IMR-90 (cell line): Measurements from ENCODE around the gene TEDC2. TPM values are rescaled to one million over a fixed set of nuclear protein-coding genes. Genes with fewer than 3 reads are reported as not detected.

Experiments
- ATAC-seq: fragments of 200-7000 bp; cut with Tn5 transposase; 2 replicates; pipeline ENCODE4 v1.9.1; 2020; ENCODE audit warnings: low read depth, mild to moderate bottlenecking, moderate library complexity
- BruUV-seq: library from RNA; stranded (reverse); fragments of 400-500 nt; replicated peaks from 2 replicates; lab custom pipeline; 2021; lab: Mats Ljungman, UMichigan
- CTCF ChIA-PET: fragments of 300-600 bp; formaldehyde crosslinking; extraction: SDS; loops from one replicate; lab custom pipeline; 2021; ENCODE audit warnings: antibody characterized with exemption; lab: Yijun Ruan, JAX
- POLR2A ChIA-PET: fragments of 300-600 bp; sonication (Branson Sonifier 250); formaldehyde crosslinking; loops from one replicate; lab custom pipeline; 2022; ENCODE audit warnings: antibody characterized with exemption; ENCODE audit not compliant: unreplicated experiment; lab: Charles Lee
- DNase-seq: peaks from one replicate; pipeline ENCODE4 v3.0.0; 2013
- H2AFZ ChIP-seq: replicated peaks from 2 replicates; pipeline ENCODE3; 2013; ENCODE audit warnings: low read length, mild to moderate bottlenecking; ENCODE audit not compliant: poor library complexity
- H2AK5ac ChIP-seq: 2 replicates; pipeline ENCODE4 v1.6.1; 2013; ENCODE audit warnings: low read depth, low read length, inconsistent platforms
- H2AK9ac ChIP-seq: replicated peaks from 2 replicates; pipeline ENCODE3; 2013; ENCODE audit warnings: mild to moderate bottlenecking, low read depth, low read length, moderate library complexity; ENCODE audit not compliant: poor library complexity
- H2BK120ac ChIP-seq: 2 replicates; pipeline ENCODE4 v1.6.1; 2013; ENCODE audit warnings: low read depth, low read length, inconsistent platforms
- H2BK15ac ChIP-seq: 3 replicates; pipeline ENCODE4 v1.6.1; 2013; ENCODE audit warnings: low read depth, low read length, inconsistent platforms
- H2BK20ac ChIP-seq: 2 replicates; pipeline ENCODE4 v1.6.1; 2013; ENCODE audit warnings: low read depth, mild to moderate bottlenecking, inconsistent platforms, low read length, moderate library complexity
- H2BK5ac ChIP-seq: 2 replicates; pipeline ENCODE4 v1.6.1; 2013; ENCODE audit warnings: mild to moderate bottlenecking, low read depth, low read length, inconsistent platforms; ENCODE audit not compliant: poor library complexity, severe bottlenecking
- H3K14ac ChIP-seq: replicated peaks from 2 replicates; pipeline ENCODE4 v1.6.1; 2013; ENCODE audit warnings: low read depth, low read length, inconsistent platforms
- H3K18ac ChIP-seq: 2 replicates; pipeline ENCODE4 v1.6.1; 2013; ENCODE audit warnings: low read depth, low read length, control low read depth
- H3K23ac ChIP-seq: 2 replicates; pipeline ENCODE4 v1.6.1; 2013; ENCODE audit warnings: low read depth, low read length, inconsistent platforms
- H3K27ac ChIP-seq: 2 replicates; pipeline ENCODE4 v1.5.1; 2013; ENCODE audit warnings: mild to moderate bottlenecking, control low read depth, low read length; ENCODE audit not compliant: insufficient read depth
- H3K27me3 ChIP-seq: 2 replicates; pipeline ENCODE4 v1.6.1; 2013; ENCODE audit warnings: low read length; ENCODE audit not compliant: control insufficient read depth, insufficient read depth
- H3K36me3 ChIP-seq: 2 replicates; pipeline ENCODE4 v1.6.1; 2013; ENCODE audit warnings: low read length, mixed read lengths; ENCODE audit not compliant: control insufficient read depth, insufficient read depth
- H3K4ac ChIP-seq: 2 replicates; pipeline ENCODE4 v1.6.1; 2013; ENCODE audit warnings: low read depth, low read length, inconsistent platforms
- H3K4me1 ChIP-seq: 2 replicates; pipeline ENCODE4 v1.6.1; 2013; ENCODE audit warnings: low read length, mixed read lengths; ENCODE audit not compliant: control insufficient read depth, insufficient read depth
- H3K4me2 ChIP-seq: 2 replicates; pipeline ENCODE4 v1.6.1; 2013; ENCODE audit warnings: low read depth, mild to moderate bottlenecking, control low read depth, low read length, moderate library complexity
- H3K4me3 ChIP-seq: 2 replicates; pipeline ENCODE4 v1.5.1; 2013; ENCODE audit warnings: low read depth, mild to moderate bottlenecking, control low read depth, low read length, moderate library complexity; ENCODE audit not compliant: insufficient read depth
- H3K56ac ChIP-seq: 2 replicates; pipeline ENCODE4 v1.6.1; 2013; ENCODE audit warnings: low read length, inconsistent platforms; ENCODE audit not compliant: insufficient read depth; ENCODE audit errors: extremely low read depth
- H3K79me1 ChIP-seq, 2 experiments: 2 replicates each; pipeline ENCODE4 v1.6.1; 2013; ENCODE audit warnings: low read length in 2 of 2, inconsistent platforms in 1 of 2, low read depth in 1 of 2
- H3K9ac ChIP-seq: 2 replicates; pipeline ENCODE4 v1.6.1; 2013; ENCODE audit warnings: low read depth, low read length, control low read depth
- H3K9me1 ChIP-seq: 2 replicates; pipeline ENCODE4 v1.6.1; 2013; ENCODE audit warnings: low read length, inconsistent platforms; ENCODE audit not compliant: insufficient read depth
- H3K9me3 ChIP-seq: 2 replicates; pipeline ENCODE4 v1.6.1; 2013; ENCODE audit warnings: low read length; ENCODE audit not compliant: control insufficient read depth, insufficient read depth
- H4K20me1 ChIP-seq: 2 replicates; pipeline ENCODE4 v1.6.1; 2013; ENCODE audit warnings: low read length, inconsistent platforms; ENCODE audit not compliant: insufficient read depth
- H4K5ac ChIP-seq: 2 replicates; pipeline ENCODE4 v1.6.1; 2013; ENCODE audit warnings: mild to moderate bottlenecking, low read depth, low read length, control low read depth
- H4K8ac ChIP-seq, 2 experiments: 2 replicates each; pipeline ENCODE4 v1.6.1; 2013; ENCODE audit warnings: low read depth in 2 of 2, low read length in 2 of 2, control low read depth in 1 of 2, inconsistent platforms in 1 of 2
- H4K91ac ChIP-seq: 2 replicates; pipeline ENCODE4 v1.6.1; 2013; ENCODE audit warnings: low read depth, low read length, inconsistent platforms; ENCODE audit not compliant: insufficient read depth
- BHLHE40 ChIP-seq: fragments of 150-350 bp; IDR thresholded peaks from 2 replicates; pipeline ENCODE4 v1.6.1; 2016; ENCODE audit warnings: mild to moderate bottlenecking, low read depth, low read length
- CEBPB ChIP-seq: IDR thresholded peaks from 2 replicates; pipeline ENCODE4 v1.6.1; 2012; ENCODE audit warnings: low read depth, low read length, improper control_type of control experiment
- CHD1 ChIP-seq: IDR thresholded peaks from 2 replicates; pipeline ENCODE4 v1.6.1; 2012; ENCODE audit warnings: low read depth, low read length, improper control_type of control experiment
- MAZ ChIP-seq: IDR thresholded peaks from 2 replicates; pipeline ENCODE4 v1.6.1; 2012; ENCODE audit warnings: low read depth, mild to moderate bottlenecking, low read length, improper control_type of control experiment, moderate library complexity, borderline replicate concordance
- MXI1 ChIP-seq: IDR thresholded peaks from 2 replicates; pipeline ENCODE4 v1.6.1; 2012; ENCODE audit warnings: low read depth, mild to moderate bottlenecking, low read length, moderate library complexity, borderline replicate concordance
- NFE2L2 ChIP-seq: fragments of 150-350 bp; IDR thresholded peaks from 2 replicates; pipeline ENCODE4 v1.6.1; 2016; ENCODE audit warnings: low read depth, mild to moderate bottlenecking, low read length
- RCOR1 ChIP-seq: IDR thresholded peaks from 2 replicates; pipeline ENCODE4 v1.6.1; 2012; ENCODE audit warnings: mild to moderate bottlenecking, low read length, improper control_type of control experiment; ENCODE audit not compliant: insufficient replicate concordance
- SMC3 ChIP-seq: fragments of 150-350 bp; IDR thresholded peaks from 2 replicates; pipeline ENCODE4 v1.6.1; 2016; ENCODE audit warnings: low read depth, mild to moderate bottlenecking, antibody characterized with exemption, low read length, moderate library complexity
- USF2 ChIP-seq: fragments of 150-350 bp; IDR thresholded peaks from 2 replicates; pipeline ENCODE4 v1.6.1; 2017; ENCODE audit warnings: mild to moderate bottlenecking, antibody characterized with exemption, low read length, low read depth
- WGBS, 2 experiments: methylation state at CpG; one replicate each; pipeline versions ENCODE4 v1.1.5 to v1.1.7; 2013; ENCODE audit warnings: missing lambda C conversion rate in 2 of 2; ENCODE audit not compliant: insufficient read length in 1 of 2; ENCODE audit errors: extremely low coverage in 2 of 2; 5-methylcytosine and 5-hydroxymethylcytosine counted together
- dilution Hi-C: fragments of 300-500 bp; cut with HindIII; formaldehyde crosslinking; loops from one replicate; pipeline ENCODE4 v1.14.3; 2018; ENCODE audit warnings: low sequenced_read_pairs; ENCODE audit not compliant: unreplicated experiment
- in situ Hi-C: fragments of 300-500 bp; cut with MboI; formaldehyde crosslinking; loops from 3 replicates; pipeline ENCODE4 v1.14.3; 2019; ENCODE audit warnings: low sequenced_read_pairs, inconsistent platforms, mixed read lengths
- intact Hi-C: fragments of 100-400 bp; cut with micrococcal nuclease; formaldehyde crosslinking; loops from 2 replicates; pipeline ENCODE4 v1.10.0; 2022
- polyA plus RNA-seq, 3 experiments: library from polyadenylated mRNA; depleted of rRNA; stranded (reverse); fragments of >200 nt; gene quantifications; 2 replicates each; pipeline ENCODE4 v1.2.3, GENCODE V29; 2012; ENCODE audit warnings: low replicate concordance in 1 of 3
- total RNA-seq: library from RNA; depleted of rRNA; stranded (reverse); fragments of >200 nt; gene quantifications from 2 replicates; pipeline ENCODE4 v1.2.3, GENCODE V29; 2012

TEDC2 gene
- total and polyA plus RNA-seq, 2 of the 4 experiments (the other 2 are of a cell fraction), result 3.6 to 7.3 TPM

- Histone ChIP-seq H3K23ac (no peak overlapping the region), H3K9ac (no peak overlapping the region), H3K36me3 (no peaks in the 10 kb centered on the region), H2AK9ac (no peak overlapping the region), H3K4me2 (no peak overlapping the region), H3K56ac (no peak overlapping the region), H3K4me3 (no peak overlapping the region), H4K91ac (no peak overlapping the region), H3K27ac (no peak overlapping the region), H3K14ac (no peak overlapping the region), H2BK15ac (no peak overlapping the region), H4K8ac (no peak overlapping the region), H2AK5ac (no peak overlapping the region), H3K9me1 (peaks cover 3% of the 10 kb centered on the region; the same call in 1 of the 2 replicates), H2BK120ac (no peak overlapping the region), H3K27me3 (no peaks in the 10 kb centered on the region), H4K5ac (no peak overlapping the region), H4K20me1 (no peaks in the 10 kb centered on the region), H2AFZ (no peak overlapping the region), H2BK20ac (no peak overlapping the region), H2BK5ac (no peak overlapping the region), H3K79me1 (peaks cover 0 to 9% of the 10 kb centered on the region in 2 experiments; a peak in 1 of 4 replicates), H3K4me1 (peaks cover 9% of the 10 kb centered on the region), H3K9me3 (no peaks in the 10 kb centered on the region), H3K18ac (no peak overlapping the region), H3K4ac (no peak overlapping the region)
- DNase-seq, result no peak
- BruUV-seq, result no TSS peak
- POLR2A ChIA-PET, result no interaction called here
- 87% methylated on average over 6 of the region's 18 CpGs; no CpG with 5 or more reads in 1 of the 2 experiments for WGBS, 2 experiments
- dilution Hi-C loops (no loop called here), in situ Hi-C loops (loop anchor here (10.0 kb wide), 1 partner anchor 254 kb away; the partner anchor contains the start of gene ECI1), intact Hi-C loops (no loop called here)
- ATAC-seq, result no peak
- CTCF ChIA-PET, result no interaction called here
- TF ChIP-seq RCOR1, result no peak
- no peak for TF ChIP-seq MAZ
- TF ChIP-seq BHLHE40, result no peak
- TF ChIP-seq CHD1, result no peak
- TF ChIP-seq SMC3, result no peak
- no peak for TF ChIP-seq NFE2L2
- no peak for TF ChIP-seq USF2
- TF ChIP-seq CEBPB, result no peak
- no peak for TF ChIP-seq MXI1
These were observed 49.0 kb downstream of the TEDC2 start for GRCh38 chr16:2508722-2509400.
